Lower leg skin (tissue), 3 donors: Measurements from ENCODE around the gene SEC31A.

Source experiments
- POLR2A ChIP-seq, 2 donors: fragments of 450-650 bp; IDR thresholded peaks; one replicate each; pipeline ENCODE4 v1.6.1; 2016 to 2017; ENCODE audit warnings: antibody characterized with exemption in 2 of 2, mild to moderate bottlenecking in 1 of 2, moderate library complexity in 1 of 2
- TF ChIP-seq, protein P1 (sequence below), 3 donors: fragments of 450-650 bp; IDR thresholded peaks; one replicate each; pipeline ENCODE4 v1.5.1; 2016; ENCODE audit warnings: antibody characterized with exemption in 3 of 3, mild to moderate bottlenecking in 3 of 3, moderate library complexity in 2 of 3

DNA sequence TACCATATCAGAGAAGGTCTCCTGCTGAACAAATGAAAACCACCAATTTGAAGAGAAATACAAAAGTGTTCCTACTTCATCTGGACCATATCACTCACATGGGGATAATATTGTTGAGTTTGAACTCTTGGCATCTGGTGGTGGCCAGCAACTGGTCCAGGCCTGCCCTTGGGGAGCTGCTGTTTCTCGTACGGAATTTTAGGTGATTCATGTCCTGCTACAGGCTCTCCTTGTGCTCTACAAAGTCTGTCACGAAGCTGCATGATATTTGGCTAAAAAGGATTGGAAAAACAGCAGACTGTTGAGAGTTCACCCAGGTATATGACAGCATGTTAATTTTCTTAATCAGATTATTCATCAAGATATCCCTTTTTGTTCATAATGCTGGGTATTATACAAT, 42.2 kb downstream of the SEC31A start:
- TF ChIP-seq, protein P1, sequence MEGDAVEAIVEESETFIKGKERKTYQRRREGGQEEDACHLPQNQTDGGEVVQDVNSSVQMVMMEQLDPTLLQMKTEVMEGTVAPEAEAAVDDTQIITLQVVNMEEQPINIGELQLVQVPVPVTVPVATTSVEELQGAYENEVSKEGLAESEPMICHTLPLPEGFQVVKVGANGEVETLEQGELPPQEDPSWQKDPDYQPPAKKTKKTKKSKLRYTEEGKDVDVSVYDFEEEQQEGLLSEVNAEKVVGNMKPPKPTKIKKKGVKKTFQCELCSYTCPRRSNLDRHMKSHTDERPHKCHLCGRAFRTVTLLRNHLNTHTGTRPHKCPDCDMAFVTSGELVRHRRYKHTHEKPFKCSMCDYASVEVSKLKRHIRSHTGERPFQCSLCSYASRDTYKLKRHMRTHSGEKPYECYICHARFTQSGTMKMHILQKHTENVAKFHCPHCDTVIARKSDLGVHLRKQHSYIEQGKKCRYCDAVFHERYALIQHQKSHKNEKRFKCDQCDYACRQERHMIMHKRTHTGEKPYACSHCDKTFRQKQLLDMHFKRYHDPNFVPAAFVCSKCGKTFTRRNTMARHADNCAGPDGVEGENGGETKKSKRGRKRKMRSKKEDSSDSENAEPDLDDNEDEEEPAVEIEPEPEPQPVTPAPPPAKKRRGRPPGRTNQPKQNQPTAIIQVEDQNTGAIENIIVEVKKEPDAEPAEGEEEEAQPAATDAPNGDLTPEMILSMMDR (IDR thresholded peaks at IDR 0.05) = no peak
- no peak for TF ChIP-seq POLR2A (IDR thresholded peaks at IDR 0.05)
